SK-N-SH (cell line): ENCODE results near the gene ATP1A2. TPM values are rescaled to one million over a fixed set of nuclear protein-coding genes. Genes with fewer than 3 reads are reported as not detected.

Experiments
- CTCF ChIA-PET: fragments of 300-600, 350-600 bp; formaldehyde crosslinking; extraction: SDS; loops from one replicate; lab custom pipeline; 2021; lab: Yijun Ruan, JAX
- POLR2A ChIA-PET: fragments of 350-600 bp; sonication (Branson Sonifier 250); formaldehyde crosslinking; extraction: SDS; loops from one replicate; lab custom pipeline; 2020; ENCODE audit warnings: antibody characterized with exemption, inconsistent platforms; lab: Yijun Ruan, JAX
- DNase-seq: peaks from one replicate; pipeline ENCODE4 v3.0.0; 2012
- H2AFZ ChIP-seq: fragments of 200-600 bp; sonication (generic); 2 replicates; pipeline ENCODE4 v1.8.1; 2016; ENCODE audit warnings: antibody characterized with exemption, mild to moderate bottlenecking, low read depth
- H3F3A ChIP-seq: fragments of 200-600 bp; sonication (generic); replicated peaks from 2 replicates; pipeline ENCODE3; 2016; ENCODE audit warnings: antibody characterized with exemption, mild to moderate bottlenecking; ENCODE audit not compliant: insufficient read depth
- H3K27ac ChIP-seq, 2 experiments: fragments of 200-500 bp in 1 of 2; fragments of 200-600 bp in 1 of 2; sonication (Bioruptor generic) in 1 of 2; sonication (generic), shearing (Covaris generic) in 1 of 2; 2 replicates each; pipeline versions ENCODE4 v1.5.1 to v1.6.1; 2014 to 2016; ENCODE audit warnings: low read depth in 2 of 2, inconsistent platforms in 1 of 2, low read length in 1 of 2, mild to moderate bottlenecking in 1 of 2, mixed read lengths in 1 of 2
- H3K27me3 ChIP-seq: fragments of 200-600 bp; sonication (generic), shearing (Covaris generic); 2 replicates; pipeline ENCODE4 v1.6.1; 2016; ENCODE audit warnings: mixed run types; ENCODE audit not compliant: insufficient read depth
- H3K36me3 ChIP-seq, 2 experiments: fragments of 200-500 bp in 1 of 2; fragments of 200-600 bp in 1 of 2; sonication (Bioruptor generic) in 1 of 2; sonication (generic) in 1 of 2; replicated peaks in 1 of 2; 2 replicates each; pipeline versions ENCODE3 to v1.5.1; 2014 to 2016; ENCODE audit warnings: low read length in 1 of 2, mild to moderate bottlenecking in 1 of 2; ENCODE audit not compliant: insufficient read depth in 2 of 2, control insufficient read depth in 1 of 2
- H3K4me1 ChIP-seq, 2 experiments: fragments of 200-500 bp in 1 of 2; fragments of 200-600 bp in 1 of 2; sonication (Bioruptor generic) in 1 of 2; sonication (generic), shearing (Covaris generic) in 1 of 2; 2 replicates each; pipeline versions ENCODE4 v1.5.1 to v1.6.1; 2014 to 2016; ENCODE audit warnings: low read depth in 1 of 2, low read length in 1 of 2, mixed run types in 1 of 2; ENCODE audit not compliant: insufficient read depth in 2 of 2, control insufficient read depth in 1 of 2
- H3K4me2 ChIP-seq: fragments of 200-600 bp; sonication (generic), shearing (Covaris generic); 2 replicates; pipeline ENCODE4 v1.6.1; 2017; ENCODE audit warnings: mixed run types
- H3K4me3 ChIP-seq, 2 experiments: fragments of 200-500 bp in 1 of 2; fragments of 200-600 bp in 1 of 2; sonication (Bioruptor generic) in 1 of 2; sonication (generic), shearing (Covaris generic) in 1 of 2; 2 replicates each; pipeline versions ENCODE4 v1.5.1 to v1.8.1; 2014 to 2016; ENCODE audit warnings: low read depth in 2 of 2, inconsistent platforms in 1 of 2, low read length in 1 of 2, mild to moderate bottlenecking in 1 of 2, mixed read lengths in 1 of 2, moderate library complexity in 1 of 2
- H3K79me2 ChIP-seq: fragments of 200-600 bp; sonication (generic); 2 replicates; pipeline ENCODE4 v1.8.1; 2017; ENCODE audit warnings: mild to moderate bottlenecking; ENCODE audit not compliant: insufficient read depth
- H3K9ac ChIP-seq: fragments of 200-600 bp; sonication (generic); 2 replicates; pipeline ENCODE4 v1.6.1; 2017; ENCODE audit warnings: mixed run types
- H3K9me2 ChIP-seq: fragments of 200-600 bp; sonication (generic); 2 replicates; pipeline ENCODE4 v1.6.1; 2017; ENCODE audit warnings: mixed run types
- H3K9me3 ChIP-seq: fragments of 200-600 bp; sonication (generic); 2 replicates; pipeline ENCODE4 v1.6.1; 2017; ENCODE audit warnings: mixed run types, mild to moderate bottlenecking, moderate library complexity
- H4K20me1 ChIP-seq: fragments of 200-600 bp; sonication (generic); 2 replicates; pipeline ENCODE4 v1.6.1; 2017; ENCODE audit warnings: mild to moderate bottlenecking, mixed run types; ENCODE audit not compliant: insufficient read depth
- ELF1 ChIP-seq: IDR thresholded peaks from 2 replicates; pipeline ENCODE4 v1.4.0; 2012
- EP300 ChIP-seq, 2 experiments: IDR thresholded peaks; 2 replicates each; pipeline versions ENCODE4 v1.4.0 to v1.6.1; 2012; ENCODE audit warnings: borderline replicate concordance in 1 of 2, low read depth in 1 of 2, low read length in 1 of 2
- EZH2phosphoT487 ChIP-seq: fragments of 200-600 bp; sonication (generic); IDR thresholded peaks from 2 replicates; pipeline ENCODE4 v1.6.1; 2017; ENCODE audit warnings: low read depth, mixed run types, mild to moderate bottlenecking, antibody characterized with exemption, moderate library complexity, borderline replicate concordance
- FOXM1 ChIP-seq: IDR thresholded peaks from 2 replicates; pipeline ENCODE4 v1.4.0; 2012; ENCODE audit warnings: low read depth, mild to moderate bottlenecking
- MAX ChIP-seq: IDR thresholded peaks from 2 replicates; pipeline ENCODE4 v1.4.0; 2012; ENCODE audit warnings: low read depth
- MEF2A ChIP-seq: IDR thresholded peaks from 2 replicates; pipeline ENCODE4 v1.4.0; 2012; ENCODE audit warnings: low read depth, borderline replicate concordance
- POLR2AphosphoS5 ChIP-seq: IDR thresholded peaks from 2 replicates; pipeline ENCODE4 v1.6.1; 2012; ENCODE audit warnings: low read depth, low read length
- RCOR1 ChIP-seq: fragments of 150-350 bp; IDR thresholded peaks from 2 replicates; pipeline ENCODE4 v1.6.1; 2017; ENCODE audit warnings: antibody characterized with exemption, low read length
- REST ChIP-seq: IDR thresholded peaks from 2 replicates; pipeline ENCODE4 v1.6.1; 2012; ENCODE audit warnings: mild to moderate bottlenecking, low read depth, low read length, moderate library complexity
- USF2 ChIP-seq: fragments of 150-350 bp; IDR thresholded peaks from 2 replicates; pipeline ENCODE4 v1.6.1; 2017; ENCODE audit warnings: antibody characterized with exemption, low read length, low read depth, borderline replicate concordance
- whole genome bisulfite sequencing: methylation state at CpG from one replicate; pipeline ENCODE4 v1.1.6; 2017; ENCODE audit warnings: low lambda C conversion rate; 5-methylcytosine and 5-hydroxymethylcytosine counted together
- polyA plus RNA-seq, 3 experiments: library from polyadenylated mRNA; depleted of rRNA; stranded (reverse); fragments of >200 nt; gene quantifications; 2 replicates each; pipeline ENCODE4 v1.2.3, GENCODE V29; 2012
- TF ChIP-seq, protein P1 (sequence below): IDR thresholded peaks from 2 replicates; pipeline ENCODE4; 2012

Gene ATP1A2
- polyA plus RNA-seq, 1 of the 3 experiments (the other 2 are of a cell fraction) = 0.07 TPM

- CTCF ChIA-PET = interaction anchor here (0.6 to 2.9 kb wide), 2 partner anchors 20 to 906 kb away, joined by 3 to 11 read pairs; no protein-coding TSS in a partner anchor
Measured at GRCh38 chr1:160120797-160121196, 5.2 kb downstream of the ATP1A2 start.

More at GRCh38 chr1:160120797-160121196, 5.2 kb downstream of the ATP1A2 start:
- WGBS = 56% methylated on average over 4 of the region's 5 CpGs
- Histone ChIP-seq H3F3A (no peaks in the 10 kb centered on the region), H3K36me3 (no peaks in the 10 kb centered on the region), H3K9ac (no peak overlapping the region), H3K4me1 (peaks cover 0 to 7% of the 10 kb centered on the region in 2 experiments; a peak in 1 of 4 replicates), H3K27me3 (peaks cover 11% of the 10 kb centered on the region; the same call in 1 of the 2 replicates), H3K79me2 (no peaks in the 10 kb centered on the region), H3K4me2 (no peak overlapping the region), H3K9me2 (no peaks in the 10 kb centered on the region), H2AFZ (no peak overlapping the region), H3K9me3 (no peaks in the 10 kb centered on the region), H3K27ac (no peak overlapping the region), H4K20me1 (no peaks in the 10 kb centered on the region), H3K4me3 (no peak overlapping the region)
- TF ChIP-seq MEF2A = no peak
- TF ChIP-seq REST = no peak
- TF ChIP-seq USF2 = no peak
- no peak for TF ChIP-seq MAX
- TF ChIP-seq, protein P1, sequence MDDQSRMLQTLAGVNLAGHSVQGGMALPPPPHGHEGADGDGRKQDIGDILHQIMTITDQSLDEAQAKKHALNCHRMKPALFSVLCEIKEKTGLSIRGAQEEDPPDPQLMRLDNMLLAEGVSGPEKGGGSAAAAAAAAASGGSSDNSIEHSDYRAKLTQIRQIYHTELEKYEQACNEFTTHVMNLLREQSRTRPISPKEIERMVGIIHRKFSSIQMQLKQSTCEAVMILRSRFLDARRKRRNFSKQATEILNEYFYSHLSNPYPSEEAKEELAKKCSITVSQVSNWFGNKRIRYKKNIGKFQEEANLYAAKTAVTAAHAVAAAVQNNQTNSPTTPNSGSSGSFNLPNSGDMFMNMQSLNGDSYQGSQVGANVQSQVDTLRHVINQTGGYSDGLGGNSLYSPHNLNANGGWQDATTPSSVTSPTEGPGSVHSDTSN = no peak
- no peak for TF ChIP-seq EZH2phosphoT487
- TF ChIP-seq RCOR1 = no peak
- no peak for TF ChIP-seq POLR2AphosphoS5
- no peak for TF ChIP-seq EP300 (IDR thresholded peaks at IDR 0.05; ENCODE audit: borderline replicate concordance in 1 of 2, low read depth in 1 of 2, low read length in 1 of 2)
- no peak for TF ChIP-seq ELF1
- TF ChIP-seq FOXM1 = no peak
- POLR2A ChIA-PET = no interaction called here
- DNase-seq = no peak
